IMR-90 (cell line): ENCODE results near the gene PRKCE. TPM values are rescaled to one million over a fixed set of nuclear protein-coding genes. Genes with fewer than 3 reads are reported as not detected.

Experiments used
- ATAC-seq: fragments of 200-7000 bp; cut with Tn5 transposase; 2 replicates; pipeline ENCODE4 v1.9.1; 2020; ENCODE audit warnings: low read depth, mild to moderate bottlenecking, moderate library complexity
- BruUV-seq: library from RNA; stranded (reverse); fragments of 400-500 nt; replicated peaks from 2 replicates; lab custom pipeline; 2021; lab: Mats Ljungman, UMichigan
- CTCF ChIA-PET: fragments of 300-600 bp; formaldehyde crosslinking; extraction: SDS; loops from one replicate; lab custom pipeline; 2021; ENCODE audit warnings: antibody characterized with exemption; lab: Yijun Ruan, JAX
- POLR2A ChIA-PET: fragments of 300-600 bp; sonication (Branson Sonifier 250); formaldehyde crosslinking; loops from one replicate; lab custom pipeline; 2022; ENCODE audit warnings: antibody characterized with exemption; ENCODE audit not compliant: unreplicated experiment; lab: Charles Lee
- DNase-seq: peaks from one replicate; pipeline ENCODE4 v3.0.0; 2013
- H2AFZ ChIP-seq: replicated peaks from 2 replicates; pipeline ENCODE3; 2013; ENCODE audit warnings: low read length, mild to moderate bottlenecking; ENCODE audit not compliant: poor library complexity
- H2AK5ac ChIP-seq: 2 replicates; pipeline ENCODE4 v1.6.1; 2013; ENCODE audit warnings: low read depth, low read length, inconsistent platforms
- H2AK9ac ChIP-seq: replicated peaks from 2 replicates; pipeline ENCODE3; 2013; ENCODE audit warnings: mild to moderate bottlenecking, low read depth, low read length, moderate library complexity; ENCODE audit not compliant: poor library complexity
- H2BK120ac ChIP-seq: 2 replicates; pipeline ENCODE4 v1.6.1; 2013; ENCODE audit warnings: low read depth, low read length, inconsistent platforms
- H2BK15ac ChIP-seq: 3 replicates; pipeline ENCODE4 v1.6.1; 2013; ENCODE audit warnings: low read depth, low read length, inconsistent platforms
- H2BK20ac ChIP-seq: 2 replicates; pipeline ENCODE4 v1.6.1; 2013; ENCODE audit warnings: low read depth, mild to moderate bottlenecking, inconsistent platforms, low read length, moderate library complexity
- H2BK5ac ChIP-seq: 2 replicates; pipeline ENCODE4 v1.6.1; 2013; ENCODE audit warnings: mild to moderate bottlenecking, low read depth, low read length, inconsistent platforms; ENCODE audit not compliant: poor library complexity, severe bottlenecking
- H3K14ac ChIP-seq: replicated peaks from 2 replicates; pipeline ENCODE4 v1.6.1; 2013; ENCODE audit warnings: low read depth, low read length, inconsistent platforms
- H3K18ac ChIP-seq: 2 replicates; pipeline ENCODE4 v1.6.1; 2013; ENCODE audit warnings: low read depth, low read length, control low read depth
- H3K23ac ChIP-seq: 2 replicates; pipeline ENCODE4 v1.6.1; 2013; ENCODE audit warnings: low read depth, low read length, inconsistent platforms
- H3K27ac ChIP-seq: 2 replicates; pipeline ENCODE4 v1.5.1; 2013; ENCODE audit warnings: mild to moderate bottlenecking, control low read depth, low read length; ENCODE audit not compliant: insufficient read depth
- H3K27me3 ChIP-seq: 2 replicates; pipeline ENCODE4 v1.6.1; 2013; ENCODE audit warnings: low read length; ENCODE audit not compliant: control insufficient read depth, insufficient read depth
- H3K36me3 ChIP-seq: 2 replicates; pipeline ENCODE4 v1.6.1; 2013; ENCODE audit warnings: low read length, mixed read lengths; ENCODE audit not compliant: control insufficient read depth, insufficient read depth
- H3K4ac ChIP-seq: 2 replicates; pipeline ENCODE4 v1.6.1; 2013; ENCODE audit warnings: low read depth, low read length, inconsistent platforms
- H3K4me1 ChIP-seq: 2 replicates; pipeline ENCODE4 v1.6.1; 2013; ENCODE audit warnings: low read length, mixed read lengths; ENCODE audit not compliant: control insufficient read depth, insufficient read depth
- H3K4me2 ChIP-seq: 2 replicates; pipeline ENCODE4 v1.6.1; 2013; ENCODE audit warnings: low read depth, mild to moderate bottlenecking, control low read depth, low read length, moderate library complexity
- H3K4me3 ChIP-seq: 2 replicates; pipeline ENCODE4 v1.5.1; 2013; ENCODE audit warnings: low read depth, mild to moderate bottlenecking, control low read depth, low read length, moderate library complexity; ENCODE audit not compliant: insufficient read depth
- H3K56ac ChIP-seq: 2 replicates; pipeline ENCODE4 v1.6.1; 2013; ENCODE audit warnings: low read length, inconsistent platforms; ENCODE audit not compliant: insufficient read depth; ENCODE audit errors: extremely low read depth
- H3K79me1 ChIP-seq, 2 experiments: 2 replicates each; pipeline ENCODE4 v1.6.1; 2013; ENCODE audit warnings: low read length in 2 of 2, inconsistent platforms in 1 of 2, low read depth in 1 of 2
- H3K9ac ChIP-seq: 2 replicates; pipeline ENCODE4 v1.6.1; 2013; ENCODE audit warnings: low read depth, low read length, control low read depth
- H3K9me1 ChIP-seq: 2 replicates; pipeline ENCODE4 v1.6.1; 2013; ENCODE audit warnings: low read length, inconsistent platforms; ENCODE audit not compliant: insufficient read depth
- H3K9me3 ChIP-seq: 2 replicates; pipeline ENCODE4 v1.6.1; 2013; ENCODE audit warnings: low read length; ENCODE audit not compliant: control insufficient read depth, insufficient read depth
- H4K20me1 ChIP-seq: 2 replicates; pipeline ENCODE4 v1.6.1; 2013; ENCODE audit warnings: low read length, inconsistent platforms; ENCODE audit not compliant: insufficient read depth
- H4K5ac ChIP-seq: 2 replicates; pipeline ENCODE4 v1.6.1; 2013; ENCODE audit warnings: mild to moderate bottlenecking, low read depth, low read length, control low read depth
- H4K8ac ChIP-seq, 2 experiments: 2 replicates each; pipeline ENCODE4 v1.6.1; 2013; ENCODE audit warnings: low read depth in 2 of 2, low read length in 2 of 2, control low read depth in 1 of 2, inconsistent platforms in 1 of 2
- H4K91ac ChIP-seq: 2 replicates; pipeline ENCODE4 v1.6.1; 2013; ENCODE audit warnings: low read depth, low read length, inconsistent platforms; ENCODE audit not compliant: insufficient read depth
- RAD21 ChIP-seq: IDR thresholded peaks from 2 replicates; pipeline ENCODE4 v1.6.1; 2012; ENCODE audit warnings: low read length, improper control_type of control experiment
- RFX5 ChIP-seq: IDR thresholded peaks from 2 replicates; pipeline ENCODE4 v1.8.0; 2012; ENCODE audit warnings: low read depth, mild to moderate bottlenecking, low read length, moderate library complexity
- WGBS, 2 experiments: methylation state at CpG; one replicate each; pipeline versions ENCODE4 v1.1.5 to v1.1.7; 2013; ENCODE audit warnings: missing lambda C conversion rate in 2 of 2; ENCODE audit not compliant: insufficient read length in 1 of 2; ENCODE audit errors: extremely low coverage in 2 of 2; 5-methylcytosine and 5-hydroxymethylcytosine counted together
- dilution Hi-C: fragments of 300-500 bp; cut with HindIII; formaldehyde crosslinking; loops from one replicate; pipeline ENCODE4 v1.14.3; 2018; ENCODE audit warnings: low sequenced_read_pairs; ENCODE audit not compliant: unreplicated experiment
- in situ Hi-C: fragments of 300-500 bp; cut with MboI; formaldehyde crosslinking; loops from 3 replicates; pipeline ENCODE4 v1.14.3; 2019; ENCODE audit warnings: low sequenced_read_pairs, inconsistent platforms, mixed read lengths
- intact Hi-C: fragments of 100-400 bp; cut with micrococcal nuclease; formaldehyde crosslinking; loops from 2 replicates; pipeline ENCODE4 v1.10.0; 2022
- polyA plus RNA-seq, 3 experiments: library from polyadenylated mRNA; depleted of rRNA; stranded (reverse); fragments of >200 nt; gene quantifications; 2 replicates each; pipeline ENCODE4 v1.2.3, GENCODE V29; 2012; ENCODE audit warnings: low replicate concordance in 1 of 3
- total RNA-seq: library from RNA; depleted of rRNA; stranded (reverse); fragments of >200 nt; gene quantifications from 2 replicates; pipeline ENCODE4 v1.2.3, GENCODE V29; 2012

PRKCE gene
- total and polyA plus RNA-seq, 2 of the 4 experiments (the other 2 are of a cell fraction): 8.1 to 32.4 TPM

- Histone ChIP-seq H3K9me1 (peaks cover 28% of the 10 kb centered on the region), H4K8ac (peak overlapping the region; percentile 7 to 68; a peak in 1 of 4 replicates), H3K9me3 (no peaks in the 10 kb centered on the region), H3K9ac (no peak overlapping the region), H3K14ac (peak overlapping the region; percentile 84), H3K4ac (peak overlapping the region; percentile 88), H3K56ac (no peak overlapping the region), H4K5ac (no peak overlapping the region; the same call in none of the 2 replicates), H4K20me1 (no peaks in the 10 kb centered on the region), H3K79me1 (peaks cover 0 to 18% of the 10 kb centered on the region in 2 experiments; a peak in 2 of 4 replicates), H2AK5ac (peak overlapping the region; percentile 71), H2BK20ac (peak overlapping the region; percentile 69), H3K18ac (peak overlapping the region; percentile 25), H2BK5ac (no peak overlapping the region), H3K4me3 (no peak overlapping the region), H3K36me3 (peaks cover 12% of the 10 kb centered on the region; the same call in 1 of the 2 replicates), H3K27me3 (no peaks in the 10 kb centered on the region), H2AFZ (no peak overlapping the region), H3K4me2 (no peak overlapping the region), H2BK120ac (peak overlapping the region; percentile 76), H3K4me1 (peaks cover 26% of the 10 kb centered on the region), H3K27ac (peak overlapping the region; percentile 27; the same call in 1 of the 2 replicates), H4K91ac (peak overlapping the region; percentile 75), H2AK9ac (peak overlapping the region; percentile 56), H2BK15ac (peak overlapping the region; percentile 55; the same call in 2 of the 3 replicates), H3K23ac (peak overlapping the region; percentile 93)
- TF ChIP-seq RFX5 (no peak), RAD21 (no peak)
- in situ Hi-C loops: no loop called here
- ATAC-seq (no peak), DNase-seq (peak; percentile 33)
- POLR2A ChIA-PET: interaction anchor here (1.1 kb wide), 1 partner anchor 133 kb away, joined by 3 read pairs; the partner anchor contains the start of gene EPAS1
- dilution Hi-C loops: no loop called here
- CTCF ChIA-PET: interaction anchor here (0.6 to 1.2 kb wide), 2 partner anchors 101 to 1738 kb away, joined by 3 to 6 read pairs; no protein-coding TSS in a partner anchor
- intact Hi-C loops: no loop called here
- 0% methylated on average over 1 of the region's 8 CpGs; no CpG with 5 or more reads in 1 of the 2 experiments for WGBS, 2 experiments
- no TSS peak for BruUV-seq
Observed at GRCh38 chr2:46163804-46164528, 512.5 kb downstream of the PRKCE start.
